ENCODE data around the gene AATF.

- TF ChIP-seq EZH2 (IDR thresholded peaks at IDR 0.05; ENCODE audit: insufficient read depth, poor library complexity, severe bottlenecking) (no peak), EZH2phosphoT487 (IDR thresholded peaks at IDR 0.05; ENCODE audit: insufficient read depth, low read depth) (no peak)
Observed at GRCh38 chr17:36932383-36932693, 16.4 kb upstream of the AATF start.
